Heart left ventricle (tissue), 16 donors: ENCODE measurements around the gene ZNF578. TPM values are rescaled to one million over a fixed set of nuclear protein-coding genes. Genes with fewer than 3 reads are reported as not detected.
"Not testable (repeated sequence)": the region's sequence is repeated elsewhere in the genome, so short reads cannot be mapped to it uniquely, and the experiment has no call there.

Source experiments
- ATAC-seq, 4 donors: fragments of 200-7000 bp; cut with Tn5 transposase; one replicate each; pipeline ENCODE4 v1.9.1; 2020 to 2022; ENCODE audit warnings: moderate library complexity in 4 of 4, mild to moderate bottlenecking in 3 of 4, moderate number of reproducible peaks in 1 of 4
- DNase-seq, 5 donors: peaks; one replicate each; pipeline ENCODE4 v3.0.0-alpha.2; 2020
- H3K27ac ChIP-seq, 12 donors: fragments of 200-600 bp; sonication (generic) in 4 of 12; one replicate each; pipeline versions ENCODE4 v1.5.0 to v1.8.0; 2016 to 2022; ENCODE audit warnings: mild to moderate bottlenecking in 2 of 12
- H3K27me3 ChIP-seq, 9 donors: fragments of 200-600 bp; sonication (generic) in 2 of 9; one replicate each; pipeline versions ENCODE4 v1.5.1 to v1.8.0; 2016 to 2022; ENCODE audit warnings: mild to moderate bottlenecking in 3 of 9
- H3K36me3 ChIP-seq, 9 donors: fragments of 200-600 bp; sonication (generic) in 2 of 9; one replicate each; pipeline versions ENCODE4 v1.5.0 to v1.8.0; 2018 to 2022; ENCODE audit warnings: mild to moderate bottlenecking in 2 of 9
- H3K4me1 ChIP-seq, 12 donors: fragments of 200-600 bp; sonication (generic) in 4 of 12; one replicate each; pipeline versions ENCODE4 v1.5.0 to v1.8.0; 2016 to 2022; ENCODE audit warnings: mild to moderate bottlenecking in 3 of 12
- H3K4me3 ChIP-seq, 12 donors: fragments of 200-600 bp; sonication (generic) in 4 of 12; one replicate each; pipeline versions ENCODE4 v1.5.0 to v1.8.0; 2017 to 2022; ENCODE audit warnings: mild to moderate bottlenecking in 9 of 12, moderate library complexity in 4 of 12
- H3K9me3 ChIP-seq, 12 donors: fragments of 200-600 bp; sonication (generic) in 4 of 12; one replicate each; pipeline versions ENCODE4 v1.5.0 to v1.8.0; 2016 to 2022; ENCODE audit warnings: mild to moderate bottlenecking in 1 of 12
- CTCF ChIP-seq, 12 donors: fragments of 200-600 bp; sonication (generic) in 4 of 12; IDR thresholded peaks; one replicate each; pipeline versions ENCODE4 v1.5.0 to v1.8.0; 2018 to 2022; ENCODE audit warnings: antibody characterized with exemption in 12 of 12, mild to moderate bottlenecking in 5 of 12
- POLR2A ChIP-seq, 2 donors: fragments of 450-650 bp; IDR thresholded peaks; one replicate each; pipeline ENCODE4 v1.6.1; 2017; ENCODE audit warnings: antibody characterized with exemption in 2 of 2, mild to moderate bottlenecking in 2 of 2, moderate library complexity in 2 of 2
- whole genome bisulfite sequencing, 4 donors: extraction: QIAGEN DNeasy Blood & Tissue Kit in 2 of 4; methylation state at CpG; one replicate each; pipeline versions ENCODE4 v1.1.5 to v1.1.7; 2013 to 2018; 5-methylcytosine and 5-hydroxymethylcytosine counted together
- intact Hi-C, 10 donors: fragments of 100-400 bp; cut with DNase I; formaldehyde crosslinking; loops; one replicate each; pipeline versions ENCODE4 v1.11.1 to v1.14.2; 2022
- polyA plus RNA-seq, 2 donors: library from polyadenylated mRNA; stranded (reverse); fragments of 200-250 nt; gene quantifications; one replicate each; pipeline ENCODE4 v1.2.3, GENCODE V29; 2013
- total RNA-seq, 9 donors: library from RNA; depleted of rRNA in 2 of 9; stranded (reverse); fragments of >200 nt in 2 of 9; fragmentation: NEBNext Ultra II Directional in 3 of 9; extraction: Animal tissue kit (Norgen Biotek cat#: 25700) in 3 of 9; gene quantifications; one replicate each; pipeline versions ENCODE4 v1.1.0 to v1.2.4, GENCODE V29; 2016 to 2023
- donor health status: ischemic (EF 13 %, LVEDD 7.1; RV severe dilation, severe dysfunction).
- donor health status: healthy with polysubstance abuse.
- donor health status: DM: no; HTN: yes; CAD: no.
- donor health status: DM: no; HTN: no; CAD: no.
- donor health status: ischemic (EF 25% LVEDD 6.9; RV normal size, moderate dysfunction).
- donor health status: ischemic (EF 25% LVEDD 5.7; RV mildly dilated, moderate dysfunction).
- donor health status: healthy.
- donor health status: DM: yes; HTN: yes; CAD: no.
- donor health status: ischemic (EF 35%, LVEDD 5.7; RV mildly dilated, moderate dysfunction).
- donor health status: nonischemic (EF 11% LVEDD 7.7; RV severe dilation, severe dysfunction).
- donor health status: DM: yes; HTN: yes; CAD: no.
- donor health status: PGD.
- donor health status: ischemic (EF 29% LVEDD 5.4; RV normal size, mild dysfunction).
- donor health status: nonischemic (EF 23%, LVEDD 6.1; RV moderate dilation, normal function).

Gene ZNF578
- total and polyA plus RNA-seq, 11 donors = 0.64 to 4.7 (median 2.0) TPM

- H3K27ac ChIP-seq = no peak overlapping the region
- H3K9me3 ChIP-seq = peaks cover 0 to 100% (median 28%) of the 10 kb centered on the region in 12 donors
- WGBS, 4 donors = 97 to 100% (median 98%) methylated on average over 5 of the region's 5 CpGs
- H3K4me3 ChIP-seq = no peak overlapping the region
- no peaks in the 10 kb centered on the region for H3K27me3 ChIP-seq
- intact Hi-C loops = no loop called here
- no peaks in the 10 kb centered on the region for H3K4me1 ChIP-seq
- no peak for TF ChIP-seq POLR2A (IDR thresholded peaks at IDR 0.05)
- TF ChIP-seq CTCF (IDR thresholded peaks at IDR 0.05) = no peak
- no peak for DNase-seq
- ATAC-seq = no peak
- peaks cover 0 to 86% (median 36%) of the 10 kb centered on the region in 9 donors for H3K36me3 ChIP-seq
These were observed 53.9 kb downstream of the ZNF578 start for GRCh38 chr19:52507266-52507665.

GRCh38 chr19:52516191-52516590, 62.8 kb downstream of the ZNF578 start:
- ATAC-seq = no peak
- Histone ChIP-seq H3K4me1 (no peaks in the 10 kb centered on the region), H3K27me3 (no peaks in the 10 kb centered on the region), H3K4me3 (no peak overlapping the region), H3K36me3 (peaks cover 0 to 30% (median 9%) of the 10 kb centered on the region in 9 donors), H3K27ac (no peak overlapping the region), H3K9me3 (peaks cover 0 to 70% (median 15%) of the 10 kb centered on the region in 12 donors)
- WGBS, 4 donors = 91 to 96% (median 93%) methylated on average over 5 of the region's 5 CpGs
- no peak for TF ChIP-seq POLR2A (IDR thresholded peaks at IDR 0.05)
- TF ChIP-seq CTCF (IDR thresholded peaks at IDR 0.05) = no peak
- DNase-seq = no peak
- intact Hi-C loops = no loop called here

- intact Hi-C loops = no loop called here
- Histone ChIP-seq H3K4me3 (no peak overlapping the region), H3K27ac (no peak overlapping the region), H3K27me3 (no peaks in the 10 kb centered on the region), H3K36me3 (peaks cover 0 to 14% (median 0%) of the 10 kb centered on the region in 9 donors), H3K9me3 (peaks cover 0 to 55% (median 4%) of the 10 kb centered on the region in 12 donors), H3K4me1 (no peaks in the 10 kb centered on the region)
- no peak for DNase-seq
- 32 to 56% (median 44%) methylated on average over 2 of the region's 2 CpGs for WGBS, 4 donors
- TF ChIP-seq POLR2A (IDR thresholded peaks at IDR 0.05) = no peak
- ATAC-seq = no peak
These were observed 65.3 kb downstream of the ZNF578 start for GRCh38 chr19:52518646-52519045.

GRCh38 chr19:52519175-52519574, 65.8 kb downstream of the ZNF578 start:
- H3K27me3 ChIP-seq, DNase-seq, intact Hi-C loops, H3K4me3 ChIP-seq, H3K27ac ChIP-seq, H3K4me1 ChIP-seq, ATAC-seq: not testable (repeated sequence)
- peaks cover 0 to 11% (median 0%) of the 10 kb centered on the region in 9 donors for H3K36me3 ChIP-seq
- WGBS, 4 donors = 34 to 50% (median 39%) methylated on average over 5 to 7 of the region's 7 CpGs
- H3K9me3 ChIP-seq = peaks cover 0 to 55% (median 2%) of the 10 kb centered on the region in 12 donors

- 23 to 41% (median 29%) methylated on average over 4 of the region's 4 CpGs for WGBS, 4 donors
These were observed 66.7 kb downstream of the ZNF578 start for GRCh38 chr19:52520013-52520412.

More at GRCh38 chr19:52520013-52520412, 66.7 kb downstream of the ZNF578 start:
- Histone ChIP-seq H3K4me3 (no peak overlapping the region), H3K27ac (no peak overlapping the region), H3K27me3 (no peaks in the 10 kb centered on the region), H3K9me3 (peaks cover 0 to 49% (median 2%) of the 10 kb centered on the region in 12 donors), H3K36me3 (peaks cover 0 to 5% (median 0%) of the 10 kb centered on the region in 9 donors), H3K4me1 (no peaks in the 10 kb centered on the region)
- ATAC-seq (no peak), DNase-seq (no peak)
- TF ChIP-seq POLR2A (IDR thresholded peaks at IDR 0.05) (no peak), CTCF (IDR thresholded peaks at IDR 0.05) (no peak)
- intact Hi-C loops = no loop called here
